Bronchial epithelial cell (primary cell): Measurements from ENCODE around the gene ORAI1. TPM values are rescaled to one million over a fixed set of nuclear protein-coding genes. Genes with fewer than 3 reads are reported as not detected.

Source experiments
- DNase-seq: peaks from one replicate; pipeline ENCODE4 v3.0.0-alpha.2; 2010; ENCODE audit warnings: low read depth
- FAIRE-seq: peaks from 2 replicates; lab custom pipeline; 2011; peaks lifted over from hg19 to GRCh38; lab: Jason Lieb, UNC
- H3K27me3 ChIP-seq: 2 replicates; pipeline ENCODE4 v1.5.1; 2011; ENCODE audit warnings: low read length; ENCODE audit not compliant: control insufficient read depth, insufficient read depth
- H3K36me3 ChIP-seq: 2 replicates; pipeline ENCODE4 v1.5.1; 2011; ENCODE audit warnings: low read length; ENCODE audit not compliant: control insufficient read depth, insufficient read depth
- H3K4me3 ChIP-seq: 2 replicates; pipeline ENCODE4 v1.5.1; 2011; ENCODE audit warnings: mild to moderate bottlenecking, low read depth, low read length, control low read depth
- total RNA-seq: library from RNA; depleted of rRNA; stranded (reverse); fragments of >200 nt; gene quantifications from 2 replicates; pipeline ENCODE4 v1.2.1, GENCODE V29; 2014
- TF ChIP-seq, protein P1 (sequence below): IDR thresholded peaks from 2 replicates; pipeline ENCODE4 v1.5.1; 2011; ENCODE audit warnings: mild to moderate bottlenecking, moderate library complexity, low read length, control low read depth, inconsistent platforms; ENCODE audit not compliant: insufficient read depth, severe bottlenecking

Gene ORAI1
- total RNA-seq, 1 donor from 2014 or later: 8.7 TPM

DNA sequence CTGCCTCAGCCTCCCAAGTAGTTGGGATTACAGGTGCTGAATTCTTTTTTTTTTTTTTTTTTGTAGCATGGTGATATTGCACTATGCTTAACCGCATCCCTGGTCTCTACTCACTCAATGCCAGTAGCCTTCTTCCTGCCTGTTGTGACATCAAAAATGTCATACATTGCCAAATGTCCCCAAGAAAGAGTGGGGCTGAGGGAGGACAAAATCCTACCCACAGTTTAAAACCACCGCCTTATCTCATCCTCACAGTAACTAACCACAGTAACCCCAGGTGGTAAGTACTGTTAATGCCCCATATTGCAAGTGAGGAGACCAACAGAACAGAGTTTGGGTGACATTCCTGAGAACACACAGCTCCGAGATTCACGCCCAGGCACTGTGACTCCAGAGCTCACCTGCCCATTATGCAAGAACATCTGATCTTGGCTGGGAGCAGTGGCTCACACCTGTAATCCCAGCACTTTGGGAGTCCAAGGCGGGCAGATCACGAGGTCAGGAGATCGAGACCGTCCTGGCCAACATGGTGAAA is 23.6 kb downstream of the ORAI1 start:
- no peak for FAIRE-seq
- H3K4me3 ChIP-seq: no peak overlapping the region
- H3K27me3 ChIP-seq: no peaks in the 10 kb centered on the region
- TF ChIP-seq, protein P1, sequence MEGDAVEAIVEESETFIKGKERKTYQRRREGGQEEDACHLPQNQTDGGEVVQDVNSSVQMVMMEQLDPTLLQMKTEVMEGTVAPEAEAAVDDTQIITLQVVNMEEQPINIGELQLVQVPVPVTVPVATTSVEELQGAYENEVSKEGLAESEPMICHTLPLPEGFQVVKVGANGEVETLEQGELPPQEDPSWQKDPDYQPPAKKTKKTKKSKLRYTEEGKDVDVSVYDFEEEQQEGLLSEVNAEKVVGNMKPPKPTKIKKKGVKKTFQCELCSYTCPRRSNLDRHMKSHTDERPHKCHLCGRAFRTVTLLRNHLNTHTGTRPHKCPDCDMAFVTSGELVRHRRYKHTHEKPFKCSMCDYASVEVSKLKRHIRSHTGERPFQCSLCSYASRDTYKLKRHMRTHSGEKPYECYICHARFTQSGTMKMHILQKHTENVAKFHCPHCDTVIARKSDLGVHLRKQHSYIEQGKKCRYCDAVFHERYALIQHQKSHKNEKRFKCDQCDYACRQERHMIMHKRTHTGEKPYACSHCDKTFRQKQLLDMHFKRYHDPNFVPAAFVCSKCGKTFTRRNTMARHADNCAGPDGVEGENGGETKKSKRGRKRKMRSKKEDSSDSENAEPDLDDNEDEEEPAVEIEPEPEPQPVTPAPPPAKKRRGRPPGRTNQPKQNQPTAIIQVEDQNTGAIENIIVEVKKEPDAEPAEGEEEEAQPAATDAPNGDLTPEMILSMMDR: no peak
- H3K36me3 ChIP-seq: no peaks in the 10 kb centered on the region
- no peak for DNase-seq

DNA sequence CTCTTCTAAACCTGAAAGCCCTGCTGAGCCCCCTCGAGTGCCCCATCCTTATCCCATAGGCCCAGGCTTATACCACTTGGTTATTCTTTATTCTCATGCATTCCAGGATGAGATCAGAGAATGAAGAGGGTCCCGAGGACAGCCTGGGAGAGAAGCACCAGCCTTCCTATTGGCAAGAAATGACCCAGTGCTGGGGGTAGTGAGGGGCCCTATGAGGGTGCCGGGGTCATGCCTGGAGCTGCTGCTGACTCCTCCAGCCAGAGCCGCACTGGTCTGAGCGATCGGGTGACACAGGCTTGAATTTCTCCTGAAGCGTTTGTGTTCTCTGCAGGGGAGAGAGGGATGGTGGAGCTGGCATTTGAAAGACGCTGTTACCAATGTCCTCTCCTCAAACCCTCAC is 25.0 kb downstream of the ORAI1 start:
- no peak overlapping the region for H3K4me3 ChIP-seq
- TF ChIP-seq, protein P1: no peak
- H3K27me3 ChIP-seq: no peaks in the 10 kb centered on the region
- DNase-seq: no peak
- H3K36me3 ChIP-seq: no peaks in the 10 kb centered on the region
- FAIRE-seq: peak; percentile 58

DNA sequence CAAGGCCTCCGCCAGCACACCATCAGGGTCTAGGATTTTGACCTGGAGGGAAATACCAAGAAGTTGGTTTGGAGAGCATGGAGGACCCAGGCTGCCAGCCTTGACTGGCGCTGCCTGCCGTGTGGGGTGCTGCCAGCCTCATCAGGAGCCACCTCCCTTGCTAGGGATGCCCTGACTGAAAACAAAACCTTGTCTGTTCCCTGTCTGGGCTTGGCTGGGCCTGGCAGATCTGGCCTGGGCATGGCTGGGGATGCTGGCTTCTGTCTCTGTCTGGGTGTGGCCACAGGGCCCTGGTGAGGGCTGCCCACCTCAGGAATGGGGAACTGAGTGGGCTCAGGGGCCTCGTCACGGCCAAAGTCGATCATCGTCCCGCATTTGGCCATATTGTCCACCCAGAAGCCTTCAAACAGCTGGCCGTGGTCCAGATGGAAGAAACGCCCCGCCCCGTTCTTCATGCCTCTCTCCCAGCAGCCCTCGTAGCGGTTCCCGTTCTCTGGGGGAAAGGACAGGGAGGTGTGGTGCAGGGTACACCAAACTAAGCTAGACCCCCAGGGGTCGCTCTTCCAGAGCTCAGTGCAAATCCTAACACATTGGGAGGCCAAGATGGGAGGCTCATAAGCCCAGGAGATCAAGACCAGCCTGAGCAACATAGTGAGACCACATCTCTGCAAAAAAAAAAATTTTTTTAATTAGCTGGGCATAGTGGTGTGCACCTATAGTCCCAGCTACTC is 26.6 kb downstream of the ORAI1 start:
- H3K27me3 ChIP-seq: no peaks in the 10 kb centered on the region
- FAIRE-seq (no peak), DNase-seq (no peak)
- TF ChIP-seq, protein P1: no peak
- H3K36me3 ChIP-seq: no peaks in the 10 kb centered on the region
- no peak overlapping the region for H3K4me3 ChIP-seq

DNA sequence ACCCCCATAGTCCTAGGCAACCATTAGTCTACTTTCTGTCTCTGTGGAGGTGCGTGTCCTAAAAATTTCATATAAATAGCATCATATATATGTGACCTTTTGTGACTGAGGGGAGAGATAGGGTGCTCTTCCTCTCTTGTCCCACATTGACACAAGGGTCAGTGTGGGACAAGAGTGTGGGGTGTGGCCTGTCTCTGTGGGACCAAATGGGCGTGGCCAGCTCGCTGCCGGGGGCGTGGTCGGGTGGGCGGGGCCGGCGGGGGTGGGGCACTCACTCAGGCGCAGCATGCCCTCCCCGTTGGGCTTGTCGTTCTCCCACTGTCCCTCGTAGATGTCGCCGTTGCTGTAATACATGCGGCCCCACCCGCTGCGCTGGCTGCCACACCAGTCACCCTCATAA is 27.7 kb downstream of the ORAI1 start:
- Histone ChIP-seq H3K36me3 (no peaks in the 10 kb centered on the region), H3K27me3 (no peaks in the 10 kb centered on the region), H3K4me3 (no peak overlapping the region)
- TF ChIP-seq, protein P1: no peak
- FAIRE-seq (no peak), DNase-seq (no peak)

DNA sequence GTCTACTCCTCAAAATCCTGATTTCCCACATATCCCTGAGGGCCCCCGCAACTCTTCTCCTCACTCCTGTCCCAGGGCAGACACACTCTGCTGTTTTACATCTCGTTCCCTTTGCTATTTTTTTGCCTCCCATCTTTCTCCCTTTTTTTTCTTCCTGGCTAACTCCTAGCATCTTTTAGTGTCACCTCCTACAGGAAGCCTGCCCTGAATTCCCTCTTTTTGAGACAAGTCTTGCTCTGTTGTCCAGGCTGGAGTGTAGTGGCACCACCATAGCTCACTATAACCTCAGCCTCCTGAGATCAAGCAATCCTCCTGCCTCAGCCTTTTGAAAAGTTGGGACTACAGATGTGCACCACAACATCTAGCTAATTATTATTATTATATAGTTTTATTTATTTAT is 29.8 kb downstream of the ORAI1 start:
- no peak overlapping the region for H3K4me3 ChIP-seq
- FAIRE-seq (no peak), DNase-seq (no peak)
- TF ChIP-seq, protein P1: no peak
- no peaks in the 10 kb centered on the region for H3K36me3 ChIP-seq
- no peaks in the 10 kb centered on the region for H3K27me3 ChIP-seq
